Suprapubic skin (tissue), 4 donors: ENCODE data around the gene AGFG2. TPM values are rescaled to one million over a fixed set of nuclear protein-coding genes. Genes with fewer than 3 reads are reported as not detected.

Source experiments
- total RNA-seq, 4 donors: library from RNA; depleted of rRNA; stranded (reverse); fragments of >200 nt; gene quantifications; one replicate each; pipeline ENCODE4 v1.1.0, GENCODE V29; 2016

The AGFG2 gene
- total RNA-seq, 4 donors from 2014 or later, result 46.6 to 63.4 (median 52.9) TPM

Other genes with a start within 250 kb of the AGFG2 start
- gene SPDYE3, start 231.5 kb upstream of the AGFG2 start, total RNA-seq, result not detected
- gene PILRB, start 181.1 kb upstream of the AGFG2 start, total RNA-seq, result 100 to 1,000 TPM in 1 of 4 donors, 10 to 100 TPM in 3; 40.8 to 125 (median 63.1) TPM
- gene PILRA, start 165.7 kb upstream of the AGFG2 start, total RNA-seq, result 1 to 10 TPM; 1.3 to 8.5 (median 4.2) TPM
- gene ZCWPW1, start 110.5 kb upstream of the AGFG2 start, total RNA-seq, result 1 to 10 TPM; 2.2 to 9.4 (median 4.8) TPM
- gene MEPCE, start 109.4 kb upstream of the AGFG2 start, total RNA-seq, result 10 to 100 TPM; 38.5 to 50.4 (median 39.6) TPM
- gene PPP1R35, start 102.7 kb upstream of the AGFG2 start, total RNA-seq, result 10 to 100 TPM; 18.2 to 35.6 (median 27.0) TPM
- under 1 TPM in 1 of 4 donors, not detected in 3; 0.53 TPM for gene SPACDR, start 74.9 kb upstream of the AGFG2 start, total RNA-seq
- 10 to 100 TPM; 52.7 to 67.2 (median 57.3) TPM for gene TSC22D4, start 60.0 kb upstream of the AGFG2 start, total RNA-seq
- gene NYAP1, start 55.3 kb upstream of the AGFG2 start, total RNA-seq, result 1 to 10 TPM in 1 of 4 donors, under 1 TPM in 3; 0.51 to 1.1 (median 0.67) TPM
- 1 to 10 TPM in 2 of 4 donors, not detected in 2; 2.7 to 3.8 TPM for gene SAP25, start 34.7 kb downstream of the AGFG2 start, total RNA-seq
- 100 to 1,000 TPM in 1 of 4 donors, 10 to 100 TPM in 3; 37.6 to 101 (median 56.2) TPM for gene LRCH4, start 46.9 kb downstream of the AGFG2 start, total RNA-seq
- 1 to 10 TPM in 1 of 4 donors, under 1 TPM in 3; 0.47 to 2.4 (median 0.57) TPM for gene FBXO24, start 47.1 kb downstream of the AGFG2 start, total RNA-seq
- 10 to 100 TPM; 14.1 to 18.3 (median 15.6) TPM for gene PCOLCE, start 63.2 kb downstream of the AGFG2 start, total RNA-seq
- 10 to 100 TPM; 18.0 to 35.5 (median 28.5) TPM for gene MOSPD3, start 73.3 kb downstream of the AGFG2 start, total RNA-seq
- 1 to 10 TPM in 3 of 4 donors, under 1 TPM in 1; 0.81 to 3.9 (median 1.3) TPM for gene TFR2, start 102.3 kb downstream of the AGFG2 start, total RNA-seq
- gene ACTL6B, start 117.2 kb downstream of the AGFG2 start, total RNA-seq, result not detected
- 100 to 1,000 TPM; 228 to 311 (median 300) TPM for gene GNB2, start 134.5 kb downstream of the AGFG2 start, total RNA-seq
- gene GIGYF1, start 155.0 kb downstream of the AGFG2 start, total RNA-seq, result 10 to 100 TPM; 29.0 to 91.6 (median 40.7) TPM
- gene POP7, start 166.9 kb downstream of the AGFG2 start, total RNA-seq, result 10 to 100 TPM; 39.4 to 55.8 (median 47.6) TPM
- under 1 TPM in 1 of 4 donors, not detected in 3; 0.97 TPM for gene EPO, start 181.3 kb downstream of the AGFG2 start, total RNA-seq
- under 1 TPM; 0.08 to 0.42 (median 0.20) TPM for gene ZAN, start 194.4 kb downstream of the AGFG2 start, total RNA-seq